Measurements from ENCODE around the gene FOCAD. TPM values are rescaled to one million over a fixed set of nuclear protein-coding genes. Genes with fewer than 3 reads are reported as not detected.

The FOCAD gene
- total and polyA plus RNA-seq, 2 donors (not counting 1 experiment from before 2014, with no cell fraction given) = 40.3 to 145 TPM

- no peaks in the 10 kb centered on the region for H3K9me3 ChIP-seq (ENCODE audit: control insufficient read depth, insufficient read depth, low read depth, low read length)
- H3K36me3 ChIP-seq (ENCODE audit: control insufficient read depth, insufficient read depth, low read length) = no peaks in the 10 kb centered on the region
- no peak overlapping the region for H3K27ac ChIP-seq (ENCODE audit: insufficient read depth, low read length)
- H3K4me3 ChIP-seq (replicated peaks in 1 of 4; ENCODE audit: control extremely low read depth in 1 of 4, insufficient read depth in 1 of 4, low read depth in 3 of 4, low read length in 4 of 4) = no peak overlapping the region
- no peaks in the 10 kb centered on the region for H3K79me2 ChIP-seq (ENCODE audit: control insufficient read depth, insufficient read depth, low read length)
- no peak for DNase-seq (ENCODE audit: low read depth in 2 of 2)
- no peaks in the 10 kb centered on the region for H4K20me1 ChIP-seq (ENCODE audit: control insufficient read depth, extremely low read depth, insufficient read depth, low read length)
- H3K4me2 ChIP-seq (ENCODE audit: extremely low read depth, insufficient read depth, low read length) = no peak overlapping the region
- H3K9ac ChIP-seq (ENCODE audit: insufficient read depth, low read length) = no peak overlapping the region
- no peaks in the 10 kb centered on the region for H3K27me3 ChIP-seq (ENCODE audit: control insufficient read depth, insufficient read depth, low read length)
- H2AFZ ChIP-seq (ENCODE audit: low read length) = no peak overlapping the region
- no peak for TF ChIP-seq CTCF (conservative IDR thresholded peaks at IDR 0.05 in 1 of 2, IDR thresholded peaks at IDR 0.05 in 1 of 2; ENCODE audit: low read depth in 1 of 2, low read length in 2 of 2)
- TF ChIP-seq EZH2 (IDR thresholded peaks at IDR 0.05; ENCODE audit: low read length, missing control alignments) = no peak
- peaks cover 2% of the 10 kb centered on the region for H3K4me1 ChIP-seq (ENCODE audit: control insufficient read depth, extremely low read depth, insufficient read depth, low read length)
Measured at GRCh38 chr9:20945269-20945668, 261.2 kb downstream of the FOCAD start.

DNA sequence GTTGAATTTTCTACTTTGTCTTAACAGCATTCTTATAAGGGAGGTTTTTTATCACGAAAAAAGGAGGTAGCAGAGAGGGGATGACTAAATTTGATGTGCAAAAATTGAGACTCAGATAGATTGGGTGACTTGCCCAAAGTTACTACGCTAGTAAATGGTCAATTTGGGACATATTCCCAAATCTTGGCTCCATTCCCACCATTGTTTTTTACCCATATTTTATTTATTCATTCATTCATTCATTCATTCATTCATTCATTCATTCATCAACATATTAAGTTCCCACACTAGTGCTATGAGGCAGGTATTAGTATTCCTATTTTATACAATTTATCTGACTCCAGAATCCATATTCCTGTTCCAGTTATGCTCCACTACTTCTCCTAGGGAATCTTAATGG is 261.8 kb downstream of the FOCAD start:
- DNase-seq (ENCODE audit: low read depth in 2 of 2) = no peak
- Histone ChIP-seq H3K4me2 (ENCODE audit: extremely low read depth, insufficient read depth, low read length) (no peak overlapping the region), H3K4me1 (ENCODE audit: control insufficient read depth, extremely low read depth, insufficient read depth, low read length) (peaks cover 2% of the 10 kb centered on the region), H3K4me3 (replicated peaks in 1 of 4; ENCODE audit: control extremely low read depth in 1 of 4, insufficient read depth in 1 of 4, low read depth in 3 of 4, low read length in 4 of 4) (no peak overlapping the region), H3K9ac (ENCODE audit: insufficient read depth, low read length) (no peak overlapping the region), H3K79me2 (ENCODE audit: control insufficient read depth, insufficient read depth, low read length) (no peaks in the 10 kb centered on the region), H2AFZ (ENCODE audit: low read length) (no peak overlapping the region), H3K9me3 (ENCODE audit: control insufficient read depth, insufficient read depth, low read depth, low read length) (no peaks in the 10 kb centered on the region), H3K27me3 (ENCODE audit: control insufficient read depth, insufficient read depth, low read length) (no peaks in the 10 kb centered on the region), H4K20me1 (ENCODE audit: control insufficient read depth, extremely low read depth, insufficient read depth, low read length) (no peaks in the 10 kb centered on the region), H3K36me3 (ENCODE audit: control insufficient read depth, insufficient read depth, low read length) (no peaks in the 10 kb centered on the region), H3K27ac (ENCODE audit: insufficient read depth, low read length) (no peak overlapping the region)
- TF ChIP-seq EZH2 (IDR thresholded peaks at IDR 0.05; ENCODE audit: low read length, missing control alignments) = no peak
- TF ChIP-seq CTCF (conservative IDR thresholded peaks at IDR 0.05 in 1 of 2, IDR thresholded peaks at IDR 0.05 in 1 of 2; ENCODE audit: low read depth in 1 of 2, low read length in 2 of 2) = no peak

DNA sequence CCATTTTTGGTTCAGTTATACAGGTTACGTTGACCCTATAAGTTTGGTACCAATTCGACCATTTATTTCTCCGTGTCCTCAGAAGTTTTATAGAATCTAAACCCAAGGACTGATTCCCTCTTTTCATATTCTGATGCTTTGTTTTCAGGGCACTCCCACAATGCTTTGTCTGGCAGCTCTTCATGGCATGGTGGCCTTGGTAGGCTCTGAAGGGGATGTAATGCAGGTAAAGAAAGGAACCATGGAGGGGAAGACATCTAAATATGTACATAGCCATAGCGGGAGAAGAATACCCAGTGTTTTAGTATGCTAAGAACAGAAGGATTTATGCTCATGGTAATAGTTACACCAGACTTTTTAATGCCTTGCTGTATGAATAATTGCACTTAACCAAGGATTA is 264.6 kb downstream of the FOCAD start:
- no peaks in the 10 kb centered on the region for H4K20me1 ChIP-seq (ENCODE audit: control insufficient read depth, extremely low read depth, insufficient read depth, low read length)
- no peak overlapping the region for H3K27ac ChIP-seq (ENCODE audit: insufficient read depth, low read length)
- no peaks in the 10 kb centered on the region for H3K4me1 ChIP-seq (ENCODE audit: control insufficient read depth, extremely low read depth, insufficient read depth, low read length)
- H2AFZ ChIP-seq (ENCODE audit: low read length) = no peak overlapping the region
- no peak for DNase-seq (ENCODE audit: low read depth in 2 of 2)
- H3K36me3 ChIP-seq (ENCODE audit: control insufficient read depth, insufficient read depth, low read length) = no peaks in the 10 kb centered on the region
- TF ChIP-seq EZH2 (IDR thresholded peaks at IDR 0.05; ENCODE audit: low read length, missing control alignments) = no peak
- H3K9me3 ChIP-seq (ENCODE audit: control insufficient read depth, insufficient read depth, low read depth, low read length) = no peaks in the 10 kb centered on the region
- H3K4me3 ChIP-seq (replicated peaks in 1 of 4; ENCODE audit: control extremely low read depth in 1 of 4, insufficient read depth in 1 of 4, low read depth in 3 of 4, low read length in 4 of 4) = no peak overlapping the region
- no peak overlapping the region for H3K4me2 ChIP-seq (ENCODE audit: extremely low read depth, insufficient read depth, low read length)
- no peaks in the 10 kb centered on the region for H3K27me3 ChIP-seq (ENCODE audit: control insufficient read depth, insufficient read depth, low read length)
- H3K79me2 ChIP-seq (ENCODE audit: control insufficient read depth, insufficient read depth, low read length) = no peaks in the 10 kb centered on the region
- H3K9ac ChIP-seq (ENCODE audit: insufficient read depth, low read length) = no peak overlapping the region

Measured in fibroblast of lung (primary cell).